SH-SY5Y (cell line): Measurements from ENCODE around the gene IGHMBP2.

Source experiments
- GATA2 ChIP-seq: IDR thresholded peaks from 2 replicates; pipeline ENCODE4 v1.6.1; 2011; ENCODE audit warnings: mild to moderate bottlenecking, low read depth, low read length
- GATA3 ChIP-seq: IDR thresholded peaks from 2 replicates; pipeline ENCODE4 v1.6.1; 2011; ENCODE audit warnings: low read depth, mild to moderate bottlenecking, low read length, moderate library complexity

DNA sequence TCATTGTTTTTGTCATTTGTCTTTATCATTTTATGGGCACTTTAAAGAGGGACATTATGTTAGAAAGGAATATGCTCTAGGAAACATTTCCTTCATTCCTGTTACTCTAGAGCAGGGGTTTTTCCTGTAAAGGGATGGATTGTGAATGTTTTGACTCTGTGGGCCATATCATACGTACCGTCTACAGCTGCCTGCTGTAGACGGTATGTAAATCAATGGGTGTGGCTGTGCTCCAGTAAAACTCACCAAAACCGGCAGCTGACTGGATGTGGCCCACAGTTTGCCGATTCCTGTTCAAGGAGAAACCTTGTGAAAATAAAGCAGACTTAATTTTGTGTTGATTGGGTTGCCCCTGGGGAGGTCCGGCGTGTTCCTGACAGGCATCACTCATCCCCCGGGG is 7.3 kb downstream of the IGHMBP2 start:
- no peak for TF ChIP-seq GATA3
- no peak for TF ChIP-seq GATA2
